ENCODE data around the gene EPHB1.

The EPHB1 gene

GRCh38 chr3:134809427-134810051 is 14.5 kb downstream of the EPHB1 start:
- no peak for DNase-seq

GRCh38 chr3:134810052-134810435 is 15.0 kb downstream of the EPHB1 start:
- no peak for DNase-seq

GRCh38 chr3:134810850-134811249 is 15.8 kb downstream of the EPHB1 start:
- no peak for DNase-seq

- DNase-seq: no peak
Observed at GRCh38 chr3:134813618-134814017, 18.6 kb downstream of the EPHB1 start.

- no peak for DNase-seq
Observed at GRCh38 chr3:134815519-134815918, 20.5 kb downstream of the EPHB1 start.

GRCh38 chr3:134816623-134817022 is 21.6 kb downstream of the EPHB1 start:
- no peak for DNase-seq

- DNase-seq: no peak
Observed at GRCh38 chr3:134817297-134817696, 22.2 kb downstream of the EPHB1 start.

GRCh38 chr3:134820994-134821393 is 25.9 kb downstream of the EPHB1 start:
- DNase-seq: no peak

- no peak for DNase-seq
Observed at GRCh38 chr3:134822090-134822489, 27.0 kb downstream of the EPHB1 start.

- DNase-seq: no peak
Observed at GRCh38 chr3:134823679-134824078, 28.6 kb downstream of the EPHB1 start.

GRCh38 chr3:134824791-134825190 is 29.7 kb downstream of the EPHB1 start:
- DNase-seq: no peak

- DNase-seq: no peak
Observed at GRCh38 chr3:134827213-134827612, 32.2 kb downstream of the EPHB1 start.

GRCh38 chr3:134829721-134830120 is 34.7 kb downstream of the EPHB1 start:
- no peak for DNase-seq

- no peak for DNase-seq
Observed at GRCh38 chr3:134832585-134832984, 37.5 kb downstream of the EPHB1 start.

- DNase-seq: no peak
Observed at GRCh38 chr3:134833453-134834163, 38.5 kb downstream of the EPHB1 start.

- DNase-seq: no peak
Observed at GRCh38 chr3:134836921-134837320, 41.9 kb downstream of the EPHB1 start.

GRCh38 chr3:134838599-134838998 is 43.5 kb downstream of the EPHB1 start:
- DNase-seq: no peak

GRCh38 chr3:134839422-134839821 is 44.4 kb downstream of the EPHB1 start:
- DNase-seq: no peak

- DNase-seq: no peak
Observed at GRCh38 chr3:134839990-134840389, 44.9 kb downstream of the EPHB1 start.

- DNase-seq: no peak
Observed at GRCh38 chr3:134840459-134840858, 45.4 kb downstream of the EPHB1 start.

- no peak for DNase-seq
Observed at GRCh38 chr3:134846084-134846483, 51.0 kb downstream of the EPHB1 start.

- DNase-seq: no peak
Observed at GRCh38 chr3:134846911-134847317, 51.9 kb downstream of the EPHB1 start.

- no peak for DNase-seq
Observed at GRCh38 chr3:134847349-134847748, 52.3 kb downstream of the EPHB1 start.

GRCh38 chr3:134849561-134849960 is 54.5 kb downstream of the EPHB1 start:
- DNase-seq: no peak

- no peak for DNase-seq
Observed at GRCh38 chr3:134850761-134851160, 55.7 kb downstream of the EPHB1 start.
